Endometrium (tissue), 2 donors: Measurements from ENCODE around the gene DCUN1D2.
"Not testable (repeated sequence)": the region's sequence is repeated elsewhere in the genome, so short reads cannot be mapped to it uniquely, and the experiment has no call there.

Source experiments
- FAIRE-seq: peaks from 2 replicates; lab custom pipeline; 2012; peaks lifted over from hg19 to GRCh38; lab: Jason Lieb, UNC
- donor health status: control.
- donor health status: control.

DCUN1D2 gene

GRCh38 chr13:113464476-113464875 is 26.0 kb downstream of the DCUN1D2 start:
- no peak for FAIRE-seq

- no peak for FAIRE-seq
Measured at GRCh38 chr13:113461022-113461751, 29.3 kb downstream of the DCUN1D2 start.

- no peak for FAIRE-seq
Measured at GRCh38 chr13:113460599-113460998, 29.9 kb downstream of the DCUN1D2 start.

GRCh38 chr13:113460064-113460555 is 30.4 kb downstream of the DCUN1D2 start:
- FAIRE-seq, result no peak

- no peak for FAIRE-seq
Measured at GRCh38 chr13:113458253-113459065, 32.1 kb downstream of the DCUN1D2 start.

- FAIRE-seq, result no peak
Measured at GRCh38 chr13:113457510-113457909, 33.0 kb downstream of the DCUN1D2 start.

GRCh38 chr13:113456116-113456702 is 34.3 kb downstream of the DCUN1D2 start:
- no peak for FAIRE-seq

GRCh38 chr13:113455384-113455783 is 35.1 kb downstream of the DCUN1D2 start:
- no peak for FAIRE-seq

GRCh38 chr13:113454936-113455335 is 35.6 kb downstream of the DCUN1D2 start:
- FAIRE-seq, result no peak

GRCh38 chr13:113452942-113453901 is 37.3 kb downstream of the DCUN1D2 start, which contains the start of gene ADPRHL1:
Gene ADPRHL1 (minus strand): TSS chr13:113453488. CDS start chr13:113453437, 51 bp downstream.
- FAIRE-seq, result no peak

GRCh38 chr13:113452466-113452865 is 38.0 kb downstream of the DCUN1D2 start:
- no peak for FAIRE-seq

- no peak for FAIRE-seq
Measured at GRCh38 chr13:113451951-113452421, 38.5 kb downstream of the DCUN1D2 start.

- FAIRE-seq, result not testable (repeated sequence)
Measured at GRCh38 chr13:113450861-113451620, 39.5 kb downstream of the DCUN1D2 start.

- FAIRE-seq, result not testable (repeated sequence)
Measured at GRCh38 chr13:113450348-113450744, 40.2 kb downstream of the DCUN1D2 start.

GRCh38 chr13:113449693-113450347 is 40.7 kb downstream of the DCUN1D2 start:
- FAIRE-seq, result no peak

GRCh38 chr13:113448885-113449692 is 41.4 kb downstream of the DCUN1D2 start:
- FAIRE-seq, result peak; percentile 18

- no peak for FAIRE-seq
Measured at GRCh38 chr13:113448545-113448884, 42.0 kb downstream of the DCUN1D2 start.

- no peak for FAIRE-seq
Measured at GRCh38 chr13:113447596-113447995, 42.9 kb downstream of the DCUN1D2 start.

- no peak for FAIRE-seq
Measured at GRCh38 chr13:113446488-113446854, 44.0 kb downstream of the DCUN1D2 start.
